Islet of Langerhans (tissue), 1 donor: ENCODE measurements around the gene IRS2.
A peak's percentile ranks its signal among the peaks of the same experiment; 100 is the strongest.

ENCODE experiments used
- FAIRE-seq: peaks from one replicate; lab custom pipeline; 2011; peaks lifted over from hg19 to GRCh38; lab: Jason Lieb, UNC

Gene IRS2

GRCh38 chr13:109804654-109805053, 18.3 kb upstream of the IRS2 start:
- FAIRE-seq = no peak

- no peak for FAIRE-seq
These were observed 17.4 kb upstream of the IRS2 start for GRCh38 chr13:109803825-109804224.

GRCh38 chr13:109802936-109803335, 16.6 kb upstream of the IRS2 start:
- FAIRE-seq = peak; percentile 5

- no peak for FAIRE-seq
These were observed 8.6 kb upstream of the IRS2 start for GRCh38 chr13:109795011-109795410.

- no peak for FAIRE-seq
These were observed 7.7 kb upstream of the IRS2 start for GRCh38 chr13:109794095-109794494.

GRCh38 chr13:109792416-109793059, 6.2 kb upstream of the IRS2 start:
- FAIRE-seq = no peak

GRCh38 chr13:109790942-109791605, 4.7 kb upstream of the IRS2 start:
- peak; percentile 91 for FAIRE-seq

GRCh38 chr13:109790086-109790485, 3.7 kb upstream of the IRS2 start:
- peak; percentile 69 for FAIRE-seq

- FAIRE-seq = peak; percentile 95
These were observed 2.9 kb upstream of the IRS2 start for GRCh38 chr13:109789262-109789661.

GRCh38 chr13:109788372-109789111, 2.2 kb upstream of the IRS2 start:
- FAIRE-seq = no peak

GRCh38 chr13:109787135-109787954, 962 bp upstream of the IRS2 start:
- no peak for FAIRE-seq

GRCh38 chr13:109785892-109786450, 412 bp downstream of the IRS2 start:
- no peak for FAIRE-seq

- no peak for FAIRE-seq
These were observed 1.1 kb downstream of the IRS2 start for GRCh38 chr13:109785141-109785891.

GRCh38 chr13:109784590-109785140, 1.7 kb downstream of the IRS2 start:
- FAIRE-seq = no peak

- FAIRE-seq = no peak
These were observed 2.4 kb downstream of the IRS2 start for GRCh38 chr13:109783815-109784589.

GRCh38 chr13:109783447-109783814, 3.0 kb downstream of the IRS2 start:
- no peak for FAIRE-seq

- no peak for FAIRE-seq
These were observed 3.5 kb downstream of the IRS2 start for GRCh38 chr13:109782823-109783431.

GRCh38 chr13:109782066-109782822, 4.1 kb downstream of the IRS2 start:
- no peak for FAIRE-seq

- no peak for FAIRE-seq
These were observed 4.9 kb downstream of the IRS2 start for GRCh38 chr13:109781384-109782065.
